ENCODE results near the gene JCAD.
"Not testable (repeated sequence)": the region's sequence is repeated elsewhere in the genome, so short reads cannot be mapped to it uniquely, and the experiment has no call there.

JCAD gene

DNA sequence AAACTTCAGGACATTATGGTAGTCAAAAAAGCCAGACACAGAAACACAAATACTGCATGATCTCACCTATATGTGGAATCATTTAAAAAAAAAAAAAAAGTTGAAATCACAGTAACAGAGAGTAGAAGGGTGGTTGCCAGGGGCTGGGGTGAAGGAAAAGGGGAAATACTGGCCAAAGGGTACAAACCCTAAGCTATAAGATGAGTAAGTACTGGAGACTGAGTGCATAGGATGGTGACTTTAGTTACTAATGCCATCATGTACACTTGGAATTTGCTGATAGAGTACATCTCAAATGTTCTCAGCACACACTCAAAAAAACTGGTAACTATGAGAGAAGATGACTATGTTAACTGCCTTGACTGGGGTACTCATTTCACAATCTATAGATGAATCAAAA, 39.9 kb downstream of the JCAD start:
- H2AFZ ChIP-seq (ENCODE audit: low read depth, low read length): no peak overlapping the region
- H3K36me3 ChIP-seq (ENCODE audit: insufficient read depth, low read length): no peaks in the 10 kb centered on the region
- H3K27me3 ChIP-seq (ENCODE audit: insufficient read depth, low read length): no peaks in the 10 kb centered on the region
- no peak overlapping the region for H3K4me3 ChIP-seq (ENCODE audit: low read length)
- H3K4me1 ChIP-seq (ENCODE audit: insufficient read depth, low read length): no peaks in the 10 kb centered on the region
- no peaks in the 10 kb centered on the region for H3K9me3 ChIP-seq (ENCODE audit: low read length)

DNA sequence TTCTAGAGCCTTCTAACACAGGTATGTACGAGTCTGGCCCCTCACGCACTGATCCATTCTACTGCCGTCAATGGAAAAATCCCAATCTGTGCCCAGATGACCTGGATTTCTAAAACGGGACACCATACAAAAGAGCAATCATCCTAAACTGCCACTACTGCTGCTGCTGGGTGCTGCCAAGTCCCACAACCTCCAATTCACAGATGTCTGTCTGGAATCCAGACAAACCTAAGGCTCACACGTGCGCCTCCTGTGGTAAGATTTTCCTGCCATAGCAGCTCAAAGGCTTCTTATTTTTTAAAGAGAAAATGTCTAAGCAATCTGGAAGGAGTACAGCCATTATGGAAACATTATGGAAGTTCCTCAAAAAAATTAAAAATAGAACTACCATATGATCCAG, 40.9 kb downstream of the JCAD start:
- H3K27me3 ChIP-seq (ENCODE audit: insufficient read depth, low read length): no peaks in the 10 kb centered on the region

DNA sequence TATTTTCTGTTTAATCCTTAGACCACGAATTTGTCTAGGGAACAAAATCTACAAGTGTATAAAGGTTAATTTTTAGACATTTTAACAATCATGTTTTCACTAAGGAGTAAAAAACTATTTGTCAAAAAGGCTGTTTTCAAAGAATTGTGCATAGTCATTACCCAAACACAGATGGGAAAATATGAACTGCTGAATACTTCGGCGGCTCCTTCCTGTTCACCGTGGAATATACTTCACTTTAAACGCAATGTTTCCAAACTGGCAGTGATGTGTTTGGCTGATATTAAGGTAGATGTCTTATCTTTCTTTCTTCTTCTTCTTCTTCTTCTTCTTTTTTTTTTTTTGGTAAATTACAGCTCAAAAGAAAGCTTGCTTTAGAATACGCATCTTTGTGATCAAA, 41.4 kb downstream of the JCAD start:
- Histone ChIP-seq H3K36me3 (ENCODE audit: insufficient read depth, low read length) (no peaks in the 10 kb centered on the region), H3K4me3 (ENCODE audit: low read length) (no peak overlapping the region)

More for the DNA sequence above, 40.9 kb downstream of the JCAD start:
- no peaks in the 10 kb centered on the region for H3K4me1 ChIP-seq (ENCODE audit: insufficient read depth, low read length)
- H2AFZ ChIP-seq (ENCODE audit: low read depth, low read length): no peak overlapping the region
- no peaks in the 10 kb centered on the region for H3K9me3 ChIP-seq (ENCODE audit: low read length)
- H3K36me3 ChIP-seq (ENCODE audit: insufficient read depth, low read length): no peaks in the 10 kb centered on the region
- H3K4me3 ChIP-seq (ENCODE audit: low read length): no peak overlapping the region

DNA sequence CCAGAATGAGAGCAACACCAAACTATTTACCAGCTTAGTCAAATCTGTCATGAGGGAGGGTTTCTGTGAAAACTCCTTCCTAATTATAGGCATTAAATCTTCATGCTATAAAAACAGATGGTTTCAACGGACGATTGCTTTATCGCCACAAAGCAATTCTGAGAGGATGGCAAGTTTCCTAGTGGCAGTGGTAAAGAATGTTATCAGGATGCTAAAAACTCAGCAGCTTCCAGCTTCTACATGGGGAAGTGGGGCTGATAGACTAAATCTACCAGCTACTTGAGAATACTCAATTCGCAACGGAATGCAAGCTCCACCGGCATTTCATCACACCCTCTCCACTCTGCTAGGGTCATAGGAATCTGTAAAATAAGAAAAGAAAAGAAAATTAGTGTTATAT, 41.8 kb downstream of the JCAD start:
- Histone ChIP-seq H3K36me3 (ENCODE audit: insufficient read depth, low read length) (no peaks in the 10 kb centered on the region), H3K27me3 (ENCODE audit: insufficient read depth, low read length) (no peaks in the 10 kb centered on the region), H3K9me3 (ENCODE audit: low read length) (no peaks in the 10 kb centered on the region), H2AFZ (ENCODE audit: low read depth, low read length) (no peak overlapping the region), H3K4me3 (ENCODE audit: low read length) (no peak overlapping the region), H3K4me1 (ENCODE audit: insufficient read depth, low read length) (no peaks in the 10 kb centered on the region)

More for the DNA sequence above, 41.4 kb downstream of the JCAD start:
- H3K27me3 ChIP-seq (ENCODE audit: insufficient read depth, low read length): no peaks in the 10 kb centered on the region
- no peaks in the 10 kb centered on the region for H3K4me1 ChIP-seq (ENCODE audit: insufficient read depth, low read length)
- H3K9me3 ChIP-seq (ENCODE audit: low read length): no peaks in the 10 kb centered on the region
- no peak overlapping the region for H2AFZ ChIP-seq (ENCODE audit: low read depth, low read length)

DNA sequence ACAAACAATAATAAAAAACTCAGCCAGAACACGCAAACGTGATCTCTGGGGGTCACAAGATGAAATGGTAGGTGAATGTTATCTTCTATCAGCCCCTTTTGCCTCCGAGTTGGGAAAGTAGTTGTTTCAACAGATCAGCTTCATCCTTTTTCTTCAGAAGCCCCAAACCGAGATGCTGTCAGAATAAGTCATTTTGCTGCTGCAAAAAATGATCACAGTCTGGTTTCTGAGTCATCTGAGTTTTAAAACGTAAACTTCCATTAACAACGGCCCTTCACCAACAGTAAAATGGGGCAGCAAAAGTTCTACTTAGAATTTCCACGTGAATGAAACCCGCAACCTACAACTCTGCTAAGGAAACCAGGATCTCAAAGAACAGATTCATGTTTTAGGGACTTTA, 44.9 kb downstream of the JCAD start:
- H3K27me3 ChIP-seq (ENCODE audit: insufficient read depth, low read length): no peaks in the 10 kb centered on the region
- H3K4me3 ChIP-seq (ENCODE audit: low read length): no peak overlapping the region
- H3K9me3 ChIP-seq (ENCODE audit: low read length): no peaks in the 10 kb centered on the region
- H3K4me1 ChIP-seq (ENCODE audit: insufficient read depth, low read length): no peaks in the 10 kb centered on the region
- H2AFZ ChIP-seq (ENCODE audit: low read depth, low read length): no peak overlapping the region
- no peaks in the 10 kb centered on the region for H3K36me3 ChIP-seq (ENCODE audit: insufficient read depth, low read length)

DNA sequence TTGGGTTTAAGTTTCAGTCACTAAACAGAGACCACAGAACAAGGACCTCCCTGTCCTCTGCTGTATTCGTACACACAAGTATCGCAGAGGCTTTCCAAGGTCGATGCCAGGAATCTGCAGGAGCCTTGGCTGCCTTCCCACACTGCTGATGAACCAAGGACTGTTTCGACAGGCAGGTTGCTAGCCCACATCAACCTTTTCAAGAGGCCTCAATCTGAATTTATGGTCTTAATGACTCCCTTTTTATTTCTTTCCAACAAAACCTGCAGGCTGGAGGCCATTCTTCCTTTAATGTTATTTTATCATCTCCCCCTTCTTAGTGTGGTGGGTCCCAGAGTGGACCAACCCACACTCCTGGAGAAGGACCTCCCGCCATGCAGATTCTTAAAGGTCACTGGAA, 45.6 kb downstream of the JCAD start:
- Histone ChIP-seq H2AFZ (ENCODE audit: low read depth, low read length) (no peak overlapping the region), H3K9me3 (ENCODE audit: low read length) (no peaks in the 10 kb centered on the region), H3K36me3 (ENCODE audit: insufficient read depth, low read length) (no peaks in the 10 kb centered on the region), H3K4me3 (ENCODE audit: low read length) (no peak overlapping the region), H3K4me1 (ENCODE audit: insufficient read depth, low read length) (no peaks in the 10 kb centered on the region), H3K27me3 (ENCODE audit: insufficient read depth, low read length) (no peaks in the 10 kb centered on the region)

DNA sequence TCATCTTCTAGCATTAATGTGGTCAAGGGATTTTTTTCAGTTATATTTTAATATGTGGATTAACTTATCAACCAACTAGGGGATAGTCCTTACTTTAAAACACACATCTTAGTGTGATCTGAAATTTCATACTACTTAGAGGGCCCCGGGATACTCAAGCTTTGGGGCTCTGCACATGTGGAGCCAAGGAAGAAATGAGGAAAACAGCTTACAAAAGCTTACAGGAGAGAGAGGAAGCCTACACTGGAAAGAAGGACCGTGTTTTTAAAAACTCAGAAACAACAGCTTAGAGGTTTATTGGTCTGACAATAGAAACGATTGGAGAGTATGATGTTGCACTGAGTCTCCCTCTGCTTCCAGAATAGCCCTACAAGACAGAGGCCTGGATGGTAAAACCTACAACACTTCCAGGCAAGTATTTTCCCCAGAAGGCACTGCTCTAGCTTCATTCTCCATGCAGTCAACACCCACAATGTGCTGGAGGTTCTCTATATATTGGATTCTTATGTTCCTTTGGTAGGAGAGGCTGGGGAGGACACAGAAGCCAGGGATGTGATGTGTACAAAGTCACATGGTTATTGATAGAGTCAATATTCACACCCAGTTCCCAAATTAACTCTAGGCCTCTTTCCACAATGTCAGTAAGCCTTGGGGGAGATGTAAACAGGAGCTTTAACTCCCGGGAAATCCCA, 47.3 kb downstream of the JCAD start:
- no peak overlapping the region for H2AFZ ChIP-seq (ENCODE audit: low read depth, low read length)
- no peaks in the 10 kb centered on the region for H3K4me1 ChIP-seq (ENCODE audit: insufficient read depth, low read length)
- no peaks in the 10 kb centered on the region for H3K9me3 ChIP-seq (ENCODE audit: low read length)
- H3K27me3 ChIP-seq (ENCODE audit: insufficient read depth, low read length): no peaks in the 10 kb centered on the region
- no peak overlapping the region for H3K4me3 ChIP-seq (ENCODE audit: low read length)
- no peaks in the 10 kb centered on the region for H3K36me3 ChIP-seq (ENCODE audit: insufficient read depth, low read length)

DNA sequence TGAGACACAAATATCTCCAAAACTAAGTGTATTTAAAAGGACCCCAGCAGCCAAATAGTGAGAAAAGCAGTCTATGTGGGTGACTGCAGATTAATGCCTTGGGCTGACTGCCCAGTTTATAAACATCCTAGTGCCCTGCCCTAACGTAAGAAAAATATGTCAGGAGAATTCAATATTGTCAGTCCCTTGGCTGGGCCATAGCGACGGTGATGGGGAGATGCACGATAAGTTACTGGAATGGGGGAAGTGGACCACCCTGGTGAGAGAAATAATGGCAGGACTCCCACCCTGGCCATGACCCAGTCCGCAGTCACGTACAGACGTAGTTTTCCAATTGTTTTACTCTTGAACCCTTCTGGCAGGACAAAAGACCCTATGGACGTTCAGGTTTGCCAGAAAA, 48.0 kb downstream of the JCAD start:
- H3K4me3 ChIP-seq (ENCODE audit: low read length): no peak overlapping the region
- no peaks in the 10 kb centered on the region for H3K9me3 ChIP-seq (ENCODE audit: low read length)
- no peaks in the 10 kb centered on the region for H3K27me3 ChIP-seq (ENCODE audit: insufficient read depth, low read length)
- H2AFZ ChIP-seq (ENCODE audit: low read depth, low read length): no peak overlapping the region
- H3K4me1 ChIP-seq (ENCODE audit: insufficient read depth, low read length): no peaks in the 10 kb centered on the region
- no peaks in the 10 kb centered on the region for H3K36me3 ChIP-seq (ENCODE audit: insufficient read depth, low read length)

DNA sequence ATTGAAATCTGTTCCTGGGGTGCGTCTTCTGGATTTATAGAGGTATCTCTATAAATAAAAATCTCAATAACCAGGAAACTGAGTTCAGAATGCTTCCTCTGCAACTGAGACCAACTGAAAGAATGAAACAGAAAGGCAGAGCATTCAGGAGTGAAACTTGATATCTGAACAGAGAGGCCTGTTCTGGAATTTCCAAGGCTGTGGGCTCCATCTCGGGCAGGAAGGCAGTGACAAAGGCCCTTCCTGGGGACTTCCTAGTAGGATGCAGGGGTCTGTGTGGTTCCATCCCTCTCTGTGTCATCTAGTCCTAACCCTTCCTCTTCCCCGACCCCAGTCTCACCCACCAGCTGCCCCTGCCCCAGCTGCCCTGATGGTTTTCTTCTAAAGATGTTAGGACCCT, 52.0 kb downstream of the JCAD start:
- H3K4me3 ChIP-seq (ENCODE audit: low read length): no peak overlapping the region
- H3K27me3 ChIP-seq (ENCODE audit: insufficient read depth, low read length): no peaks in the 10 kb centered on the region
- no peaks in the 10 kb centered on the region for H3K9me3 ChIP-seq (ENCODE audit: low read length)
- no peaks in the 10 kb centered on the region for H3K36me3 ChIP-seq (ENCODE audit: insufficient read depth, low read length)
- no peaks in the 10 kb centered on the region for H3K4me1 ChIP-seq (ENCODE audit: insufficient read depth, low read length)
- H2AFZ ChIP-seq (ENCODE audit: low read depth, low read length): no peak overlapping the region

DNA sequence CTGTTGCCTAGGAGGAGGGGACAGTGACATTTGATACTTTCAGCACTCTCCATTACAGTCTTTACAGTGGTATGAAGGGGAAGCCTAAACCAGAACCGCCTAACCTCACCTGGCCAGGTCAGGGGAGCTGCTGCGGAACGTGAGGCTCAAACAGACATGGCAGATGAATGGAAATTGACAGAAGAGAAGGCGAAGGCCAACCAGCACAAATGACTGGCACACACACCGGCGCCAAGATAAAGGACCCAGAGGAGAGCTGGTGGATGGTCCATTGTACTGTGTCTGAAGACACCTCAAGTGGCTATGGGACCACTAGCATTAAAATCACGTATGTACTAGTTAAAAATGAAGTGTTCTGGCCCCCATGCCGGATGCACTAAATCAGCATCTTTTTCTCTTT, 53.0 kb downstream of the JCAD start:
- H3K4me1 ChIP-seq (ENCODE audit: insufficient read depth, low read length): no peaks in the 10 kb centered on the region
- H3K36me3 ChIP-seq (ENCODE audit: insufficient read depth, low read length): no peaks in the 10 kb centered on the region
- H3K27me3 ChIP-seq (ENCODE audit: insufficient read depth, low read length): no peaks in the 10 kb centered on the region
- no peak overlapping the region for H2AFZ ChIP-seq (ENCODE audit: low read depth, low read length)
- no peak overlapping the region for H3K4me3 ChIP-seq (ENCODE audit: low read length)
- H3K9me3 ChIP-seq (ENCODE audit: low read length): no peaks in the 10 kb centered on the region

DNA sequence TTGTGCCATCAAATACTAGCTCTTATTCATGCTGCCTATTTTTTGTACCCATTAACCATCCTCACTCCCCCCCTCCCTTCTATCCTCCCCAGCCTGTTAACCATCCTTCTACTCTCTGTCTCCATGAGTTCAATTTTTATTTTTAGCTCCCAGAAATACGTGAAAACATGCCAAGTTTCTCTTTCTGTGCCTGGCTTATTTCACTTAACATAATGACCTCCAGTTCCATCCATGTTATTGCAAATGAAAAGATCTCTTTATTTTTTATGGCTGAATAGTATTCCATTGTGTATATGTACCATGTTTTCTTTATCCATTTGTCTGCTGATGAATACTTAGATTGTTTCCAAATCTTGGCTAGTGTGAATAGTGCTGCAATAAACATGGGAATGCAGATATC, 54.3 kb downstream of the JCAD start:
- H3K36me3 ChIP-seq (ENCODE audit: insufficient read depth, low read length); H2AFZ ChIP-seq (ENCODE audit: low read depth, low read length); H3K9me3 ChIP-seq (ENCODE audit: low read length): not testable (repeated sequence)

DNA sequence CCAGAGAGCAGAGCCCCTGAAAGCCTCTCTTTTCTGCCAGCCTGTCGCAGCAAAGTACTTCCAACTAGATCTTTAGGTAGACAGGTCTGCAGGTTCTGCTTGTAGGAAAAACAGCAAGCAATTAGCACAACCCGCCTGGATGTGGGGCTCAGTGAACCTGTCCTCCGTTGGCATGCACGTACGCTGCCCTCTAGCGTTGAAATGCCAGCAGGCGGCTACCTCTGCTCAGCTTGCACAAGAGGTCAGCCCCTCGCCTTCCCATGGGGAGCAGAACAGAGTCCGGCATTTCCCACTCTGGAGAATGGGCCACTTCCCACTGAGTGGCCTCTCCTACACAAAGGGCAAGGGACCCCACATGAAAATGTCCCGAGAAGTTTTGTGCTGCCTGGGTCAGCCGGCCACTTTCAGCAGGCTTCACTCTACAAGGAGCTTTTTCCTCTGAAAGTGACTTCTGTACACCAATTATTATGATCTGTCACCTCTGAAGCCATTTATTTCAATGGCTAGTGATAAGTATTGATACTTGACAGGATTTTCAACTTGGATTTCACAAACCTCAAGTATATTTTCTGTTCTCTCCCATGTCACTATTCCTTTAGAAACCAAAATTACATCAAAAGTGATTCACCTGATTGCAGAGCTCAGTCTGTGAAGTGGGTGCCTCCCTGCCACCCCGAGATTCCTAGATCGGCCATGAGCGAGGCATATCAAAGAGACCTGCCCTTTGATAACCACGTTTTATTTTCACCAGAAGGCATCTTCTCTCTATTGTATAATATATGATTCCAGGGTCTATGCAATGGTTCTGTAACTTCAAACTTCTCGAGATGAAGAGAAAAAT, 56.7 kb downstream of the JCAD start:
- no peaks in the 10 kb centered on the region for H3K27me3 ChIP-seq (ENCODE audit: insufficient read depth, low read length)
- no peak overlapping the region for H3K4me3 ChIP-seq (ENCODE audit: low read length)
- H2AFZ ChIP-seq (ENCODE audit: low read depth, low read length): no peak overlapping the region
- no peaks in the 10 kb centered on the region for H3K36me3 ChIP-seq (ENCODE audit: insufficient read depth, low read length)
- H3K9me3 ChIP-seq (ENCODE audit: low read length): no peaks in the 10 kb centered on the region
- H3K4me1 ChIP-seq (ENCODE audit: insufficient read depth, low read length): no peaks in the 10 kb centered on the region

More for the DNA sequence above, 54.3 kb downstream of the JCAD start:
- not testable (repeated sequence) for H3K27me3 ChIP-seq (ENCODE audit: insufficient read depth, low read length); H3K4me3 ChIP-seq (ENCODE audit: low read length); H3K4me1 ChIP-seq (ENCODE audit: insufficient read depth, low read length)

DNA sequence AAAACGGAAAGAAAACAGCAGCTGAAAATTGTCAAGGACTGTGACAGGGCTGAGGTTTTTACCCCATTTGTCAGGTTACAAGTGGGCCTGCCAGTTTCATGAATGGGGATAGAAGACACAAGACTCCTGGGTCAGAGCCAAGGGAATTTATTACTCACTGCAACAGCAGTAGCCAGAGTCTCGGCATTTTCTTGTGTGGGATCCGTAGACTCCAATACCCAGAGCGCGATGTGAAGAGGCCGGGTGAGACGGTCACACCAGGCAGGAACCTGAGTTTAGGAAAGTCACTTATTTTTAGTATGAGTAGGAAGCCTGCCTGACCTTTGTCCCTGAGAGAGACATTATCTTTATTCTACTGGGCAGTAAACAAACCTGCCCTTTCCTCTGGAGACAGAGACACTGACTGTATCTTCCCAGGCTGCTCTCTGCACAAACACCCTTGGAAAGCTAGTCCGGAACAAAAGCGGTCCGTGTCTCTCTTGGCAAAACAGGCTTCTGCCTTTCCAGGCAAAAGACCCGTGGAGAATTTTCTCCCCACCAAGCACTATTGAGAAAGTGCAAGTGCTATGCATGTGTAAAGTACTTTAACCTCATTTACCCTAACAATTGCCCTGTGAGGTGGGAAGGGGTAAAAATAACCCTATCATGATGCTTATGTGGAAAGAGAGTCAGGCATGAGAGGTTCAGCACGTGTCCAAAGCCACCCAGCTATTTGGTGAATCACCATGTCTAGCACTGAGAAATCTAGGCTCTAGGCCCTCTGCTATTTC, 58.4 kb downstream of the JCAD start:
- Histone ChIP-seq H2AFZ (ENCODE audit: low read depth, low read length) (no peak overlapping the region), H3K4me3 (ENCODE audit: low read length) (no peak overlapping the region), H3K27me3 (ENCODE audit: insufficient read depth, low read length) (no peaks in the 10 kb centered on the region), H3K4me1 (ENCODE audit: insufficient read depth, low read length) (no peaks in the 10 kb centered on the region), H3K9me3 (ENCODE audit: low read length) (no peaks in the 10 kb centered on the region), H3K36me3 (ENCODE audit: insufficient read depth, low read length) (no peaks in the 10 kb centered on the region)

Measured in neuron (in vitro differentiated cells).